Uterus (tissue), 4 donors: Measurements from ENCODE around the gene ARG1. TPM values are rescaled to one million over a fixed set of nuclear protein-coding genes. Genes with fewer than 3 reads are reported as not detected.

Experiments used
- DNase-seq, 2 donors: peaks; one replicate each; pipeline ENCODE4 v3.0.0-alpha.2; 2019 to 2020
- H3K27ac ChIP-seq, 2 donors: fragments of 200-600 bp; sonication (generic); 1 replicate in 1 of 2; 2 replicates in 1 of 2; pipeline ENCODE4 v1.5.1; 2016 to 2018
- H3K27me3 ChIP-seq, 2 donors: fragments of 200-600 bp; sonication (generic); one replicate each; pipeline ENCODE4 v1.5.1; 2018 to 2019; ENCODE audit warnings: control low read depth in 1 of 2
- H3K36me3 ChIP-seq, 2 donors: fragments of 200-600 bp; sonication (generic); one replicate each; pipeline ENCODE4 v1.5.1; 2019; ENCODE audit warnings: control low read depth in 1 of 2
- H3K4me1 ChIP-seq, 2 donors: fragments of 200-600 bp; sonication (generic); one replicate each; pipeline ENCODE4 v1.5.1; 2018 to 2019; ENCODE audit warnings: control low read depth in 1 of 2
- H3K4me3 ChIP-seq, 2 donors: fragments of 200-600 bp; sonication (generic); 1 replicate in 1 of 2; 2 replicates in 1 of 2; pipeline ENCODE4 v1.5.1; 2018 to 2019; ENCODE audit warnings: mild to moderate bottlenecking in 1 of 2
- H3K9me3 ChIP-seq, 2 donors: fragments of 200-600 bp; sonication (generic); one replicate each; pipeline ENCODE4 v1.5.1; 2019; ENCODE audit warnings: control low read depth in 1 of 2
- CTCF ChIP-seq, 4 experiments: fragments of 200-600 bp in 2 of 4; fragments of 450-650 bp in 2 of 4; sonication (generic) in 2 of 4; IDR thresholded peaks; one replicate each; pipeline ENCODE4 v1.5.1; 2016 to 2019; ENCODE audit warnings: antibody characterized with exemption in 4 of 4, mild to moderate bottlenecking in 2 of 4, moderate library complexity in 1 of 4
- POLR2A ChIP-seq, 2 donors: fragments of 450-650 bp; IDR thresholded peaks; one replicate each; pipeline ENCODE4 v1.6.1; 2016; ENCODE audit warnings: antibody characterized with exemption in 2 of 2, mild to moderate bottlenecking in 1 of 2, moderate library complexity in 1 of 2
- intact Hi-C: fragments of 100-400 bp; cut with DNase I; formaldehyde crosslinking; loops from one replicate; pipeline ENCODE4 v1.15.1; 2023; ENCODE audit warnings: low total_unique reads
- total RNA-seq, 4 donors: library from RNA; depleted of rRNA in 3 of 4; stranded (reverse); fragments of >200 nt in 3 of 4; gene quantifications; one replicate each; pipeline versions ENCODE4 v1.1.0 to v1.2.4, GENCODE V29; 2014 to 2023
- donor health status: DM: yes; HTN: yes; CAD: no.

ARG1 gene
- total RNA-seq, 4 donors from 2014 or later: 0.58 to 1.3 TPM; not detected in 2

GRCh38 chr6:131597446-131597845, 24.4 kb downstream of the ARG1 start:
- H3K27ac ChIP-seq: no peak overlapping the region
- H3K4me1 ChIP-seq: no peaks in the 10 kb centered on the region
- no peak for TF ChIP-seq POLR2A (IDR thresholded peaks at IDR 0.05)
- TF ChIP-seq CTCF (IDR thresholded peaks at IDR 0.05): no peak
- H3K27me3 ChIP-seq: no peaks in the 10 kb centered on the region
- H3K36me3 ChIP-seq: no peaks in the 10 kb centered on the region
- no peaks in the 10 kb centered on the region for H3K9me3 ChIP-seq
- DNase-seq: no peak
- intact Hi-C loops: no loop called here
- no peak overlapping the region for H3K4me3 ChIP-seq

- H3K36me3 ChIP-seq: no peaks in the 10 kb centered on the region
- DNase-seq: no peak
- TF ChIP-seq POLR2A (IDR thresholded peaks at IDR 0.05) (no peak), CTCF (IDR thresholded peaks at IDR 0.05) (no peak)
Observed at GRCh38 chr6:131600716-131601115, 27.7 kb downstream of the ARG1 start.

GRCh38 chr6:131602781-131603312, 29.8 kb downstream of the ARG1 start:
- Histone ChIP-seq H3K27me3 (no peaks in the 10 kb centered on the region), H3K36me3 (no peaks in the 10 kb centered on the region), H3K9me3 (no peaks in the 10 kb centered on the region), H3K27ac (no peak overlapping the region), H3K4me1 (no peaks in the 10 kb centered on the region), H3K4me3 (no peak overlapping the region)
- no peak for TF ChIP-seq CTCF (IDR thresholded peaks at IDR 0.05)
- TF ChIP-seq POLR2A (IDR thresholded peaks at IDR 0.05): no peak
- DNase-seq: no peak
- intact Hi-C loops: no loop called here

More at GRCh38 chr6:131600716-131601115, 27.7 kb downstream of the ARG1 start:
- Histone ChIP-seq H3K27ac (no peak overlapping the region), H3K4me3 (no peak overlapping the region), H3K9me3 (no peaks in the 10 kb centered on the region), H3K4me1 (no peaks in the 10 kb centered on the region), H3K27me3 (no peaks in the 10 kb centered on the region)
- intact Hi-C loops: no loop called here

- Histone ChIP-seq H3K9me3 (no peaks in the 10 kb centered on the region), H3K36me3 (no peaks in the 10 kb centered on the region), H3K27me3 (no peaks in the 10 kb centered on the region), H3K27ac (no peak overlapping the region), H3K4me3 (no peak overlapping the region), H3K4me1 (no peaks in the 10 kb centered on the region)
- intact Hi-C loops: no loop called here
- DNase-seq: no peak
- TF ChIP-seq POLR2A (IDR thresholded peaks at IDR 0.05) (no peak), CTCF (IDR thresholded peaks at IDR 0.05) (no peak)
Observed at GRCh38 chr6:131613296-131613925, 40.4 kb downstream of the ARG1 start.

- no peak for DNase-seq
- intact Hi-C loops: no loop called here
- H3K36me3 ChIP-seq: no peaks in the 10 kb centered on the region
- no peak for TF ChIP-seq CTCF (IDR thresholded peaks at IDR 0.05)
- no peak for TF ChIP-seq POLR2A (IDR thresholded peaks at IDR 0.05)
- H3K4me1 ChIP-seq: no peaks in the 10 kb centered on the region
- no peaks in the 10 kb centered on the region for H3K9me3 ChIP-seq
- H3K27ac ChIP-seq: no peak overlapping the region
- H3K4me3 ChIP-seq: no peak overlapping the region
- no peaks in the 10 kb centered on the region for H3K27me3 ChIP-seq
Observed at GRCh38 chr6:131615275-131615674, 42.2 kb downstream of the ARG1 start.
